Measurements from ENCODE around the gene POLR1B. TPM values are rescaled to one million over a fixed set of nuclear protein-coding genes. Genes with fewer than 3 reads are reported as not detected.

Gene POLR1B
- total and polyA plus RNA-seq, 4 donors, result 6.5 to 23.8 (median 10.8) TPM

Small RNAs within 50 kb of the gene (small RNA-seq; reads per million reads assigned to genes)
- gene RF00019, result not detected

Other genes with a start within 250 kb of the POLR1B start
- 10 to 100 TPM in 1 of 2 donors, 1 to 10 TPM in 1; 7.2 to 20.6 TPM for gene RGPD8, start 108.8 kb upstream of the POLR1B start, total RNA-seq
- gene RGPD8, start 108.8 kb upstream of the POLR1B start, polyA plus RNA-seq, result 1 to 10 TPM; 1.5 to 1.7 TPM
- 1 to 10 TPM; 7.2 to 9.5 TPM for gene TTL, start 60.3 kb upstream of the POLR1B start, total RNA-seq
- 1 to 10 TPM; 3.6 to 7.0 TPM for gene TTL, start 60.3 kb upstream of the POLR1B start, polyA plus RNA-seq
- 1 to 10 TPM; 5.0 to 5.8 TPM for gene CHCHD5, start 42.1 kb downstream of the POLR1B start, total RNA-seq
- gene CHCHD5, start 42.1 kb downstream of the POLR1B start, polyA plus RNA-seq, result 10 to 100 TPM; 36.6 to 59.9 TPM
- 10 to 100 TPM; 23.3 to 56.9 TPM for gene SLC20A1, start 103.5 kb downstream of the POLR1B start, total RNA-seq
- 10 to 100 TPM; 15.3 to 16.7 TPM for gene SLC20A1, start 103.5 kb downstream of the POLR1B start, polyA plus RNA-seq
- 1 to 10 TPM in 1 of 2 donors, not detected in 1; 1.2 TPM for gene NT5DC4, start 178.6 kb downstream of the POLR1B start, total RNA-seq
- not detected for gene NT5DC4, start 178.6 kb downstream of the POLR1B start, polyA plus RNA-seq
- gene CKAP2L, start 222.1 kb downstream of the POLR1B start, total RNA-seq, result 10 to 100 TPM in 1 of 2 donors, not detected in 1; 15.9 TPM
- gene CKAP2L, start 222.1 kb downstream of the POLR1B start, polyA plus RNA-seq, result under 1 TPM; 0.19 to 0.91 TPM
- under 1 TPM in 1 of 2 donors, not detected in 1; 0.05 TPM for gene IL1A, start 242.0 kb downstream of the POLR1B start, total RNA-seq
- gene IL1A, start 242.0 kb downstream of the POLR1B start, polyA plus RNA-seq, result not detected